Measurements from ENCODE around the gene TTLL8.

GRCh38 chr22:49996119-49996517 lies 62.0 kb downstream of the TTLL8 start:
- TF ChIP-seq POLR2AphosphoS5 (IDR thresholded peaks at IDR 0.05; ENCODE audit: low read depth, low read length) (no peak), REST (IDR thresholded peaks at IDR 0.05; ENCODE audit: insufficient read depth in 1 of 2, low read depth in 2 of 2, low read length in 2 of 2) (no peak), TAF1 (IDR thresholded peaks at IDR 0.05; ENCODE audit: borderline replicate concordance, insufficient read depth, low read length) (no peak)

All from PFSK-1 (cell line).